NCI-H226 (cell line): ENCODE results near the gene MYH16.

ENCODE experiments used
- DNase-seq: peaks from one replicate; pipeline ENCODE4 v3.0.0-alpha.2; 2015

Gene MYH16

GRCh38 chr7:99359465-99360154 lies 87.0 kb downstream of the MYH16 start:
- DNase-seq = no peak
